Osteoblast (primary cell): Measurements from ENCODE around the gene ASPG. TPM values are rescaled to one million over a fixed set of nuclear protein-coding genes. Genes with fewer than 3 reads are reported as not detected.

Experiments
- DNase-seq: peaks from one replicate; pipeline ENCODE4 v3.0.0; 2011; ENCODE audit warnings: low spot score, mixed read lengths; ENCODE audit not compliant: insufficient read length; ENCODE audit errors: missing footprints
- H2AFZ ChIP-seq: 2 replicates; pipeline ENCODE4 v1.6.0; 2011; ENCODE audit warnings: mild to moderate bottlenecking, low read length
- H3K27ac ChIP-seq: 2 replicates; pipeline ENCODE4 v1.5.1; 2011; ENCODE audit warnings: mild to moderate bottlenecking, low read depth, low read length, moderate library complexity
- H3K27me3 ChIP-seq: 2 replicates; pipeline ENCODE4 v1.6.0; 2012; ENCODE audit warnings: mild to moderate bottlenecking, control low read depth, inconsistent platforms, low read length, moderate library complexity; ENCODE audit not compliant: insufficient read depth
- H3K36me3 ChIP-seq: 2 replicates; pipeline ENCODE4 v1.5.1; 2011; ENCODE audit warnings: mild to moderate bottlenecking, low read length, control low read depth, moderate library complexity; ENCODE audit not compliant: insufficient read depth
- H3K4me1 ChIP-seq: 2 replicates; pipeline ENCODE4 v1.5.1; 2011; ENCODE audit warnings: mild to moderate bottlenecking, low read length, control low read depth, moderate library complexity; ENCODE audit not compliant: insufficient read depth
- H3K4me2 ChIP-seq: 2 replicates; pipeline ENCODE4 v1.6.0; 2011; ENCODE audit warnings: mild to moderate bottlenecking, low read length; ENCODE audit not compliant: insufficient read depth
- H3K4me3 ChIP-seq: fragments of 200-600 bp; sonication (generic); 3 replicates; pipeline ENCODE4 v1.5.1; 2012; ENCODE audit warnings: mild to moderate bottlenecking, low read length, inconsistent platforms; ENCODE audit not compliant: insufficient read depth
- H3K79me2 ChIP-seq: 2 replicates; pipeline ENCODE4 v1.6.0; 2012; ENCODE audit warnings: mild to moderate bottlenecking, low read length, control low read depth, inconsistent platforms; ENCODE audit not compliant: insufficient read depth
- H3K9me3 ChIP-seq: 2 replicates; pipeline ENCODE4 v1.5.1; 2011; ENCODE audit warnings: low read depth, low read length, control low read depth
- H4K20me1 ChIP-seq: 2 replicates; pipeline ENCODE4 v1.6.0; 2012; ENCODE audit warnings: mild to moderate bottlenecking, low read length, control low read depth; ENCODE audit not compliant: insufficient read depth
- CTCF ChIP-seq: IDR thresholded peaks from 2 replicates; pipeline ENCODE4 v1.5.1; 2011; ENCODE audit warnings: mild to moderate bottlenecking, low read depth, low read length, moderate library complexity; ENCODE audit errors: extremely low read depth
- total RNA-seq: library from RNA; depleted of rRNA; stranded (reverse); fragments of >200 nt; gene quantifications from 2 replicates; pipeline ENCODE4 v1.2.3, GENCODE V29; 2012

Gene ASPG
- total RNA-seq, 1 donor, result not detected

GRCh38 chr14:104104076-104104901 lies 18.8 kb downstream of the ASPG start:
- DNase-seq, result peak; percentile 84
- no peak overlapping the region for H3K4me2 ChIP-seq
- no peaks in the 10 kb centered on the region for H4K20me1 ChIP-seq
- no peak overlapping the region for H2AFZ ChIP-seq
- no peaks in the 10 kb centered on the region for H3K36me3 ChIP-seq
- H3K27ac ChIP-seq, result no peak overlapping the region
- H3K9me3 ChIP-seq, result no peaks in the 10 kb centered on the region
- TF ChIP-seq CTCF, result no peak
- no peaks in the 10 kb centered on the region for H3K27me3 ChIP-seq
- no peaks in the 10 kb centered on the region for H3K4me1 ChIP-seq
- no peaks in the 10 kb centered on the region for H3K79me2 ChIP-seq
- no peak overlapping the region for H3K4me3 ChIP-seq

GRCh38 chr14:104105071-104105821 lies 19.7 kb downstream of the ASPG start:
- no peak for TF ChIP-seq CTCF
- Histone ChIP-seq H3K9me3 (no peaks in the 10 kb centered on the region), H3K4me1 (no peaks in the 10 kb centered on the region), H3K36me3 (no peaks in the 10 kb centered on the region), H3K4me3 (no peak overlapping the region), H4K20me1 (no peaks in the 10 kb centered on the region), H3K27me3 (no peaks in the 10 kb centered on the region), H3K79me2 (no peaks in the 10 kb centered on the region), H2AFZ (no peak overlapping the region), H3K4me2 (no peak overlapping the region), H3K27ac (no peak overlapping the region)
- DNase-seq, result peak; percentile 66

- H3K4me2 ChIP-seq, result no peak overlapping the region
- DNase-seq, result peak; percentile 71
- H3K4me1 ChIP-seq, result no peaks in the 10 kb centered on the region
- H4K20me1 ChIP-seq, result no peaks in the 10 kb centered on the region
- no peaks in the 10 kb centered on the region for H3K79me2 ChIP-seq
- no peaks in the 10 kb centered on the region for H3K27me3 ChIP-seq
- no peak overlapping the region for H3K27ac ChIP-seq
- H3K4me3 ChIP-seq, result no peak overlapping the region
- H2AFZ ChIP-seq, result no peak overlapping the region
- no peaks in the 10 kb centered on the region for H3K36me3 ChIP-seq
- H3K9me3 ChIP-seq, result no peaks in the 10 kb centered on the region
- no peak for TF ChIP-seq CTCF
Measured at GRCh38 chr14:104105822-104106470, 20.4 kb downstream of the ASPG start.

- DNase-seq, result peak; percentile 65
- Histone ChIP-seq H2AFZ (no peak overlapping the region), H4K20me1 (no peaks in the 10 kb centered on the region), H3K27ac (no peak overlapping the region), H3K4me1 (no peaks in the 10 kb centered on the region), H3K4me2 (no peak overlapping the region), H3K36me3 (no peaks in the 10 kb centered on the region), H3K4me3 (no peak overlapping the region), H3K27me3 (no peaks in the 10 kb centered on the region), H3K79me2 (no peaks in the 10 kb centered on the region), H3K9me3 (no peaks in the 10 kb centered on the region)
- TF ChIP-seq CTCF, result no peak
Measured at GRCh38 chr14:104106471-104106991, 21.0 kb downstream of the ASPG start.
